GM18499 (cell line): Measurements from ENCODE around the gene MAP7D2.
A peak's percentile ranks its signal among the peaks of the same experiment; 100 is the strongest.

Experiments used
- ATAC-seq: cut with Tn5 transposase; IDR thresholded peaks from one replicate; pipeline ENCODE4 v1.9.1; 2021; ENCODE audit warnings: moderate number of reproducible peaks; ENCODE audit not compliant: insufficient read depth, unreplicated experiment

The MAP7D2 gene

DNA sequence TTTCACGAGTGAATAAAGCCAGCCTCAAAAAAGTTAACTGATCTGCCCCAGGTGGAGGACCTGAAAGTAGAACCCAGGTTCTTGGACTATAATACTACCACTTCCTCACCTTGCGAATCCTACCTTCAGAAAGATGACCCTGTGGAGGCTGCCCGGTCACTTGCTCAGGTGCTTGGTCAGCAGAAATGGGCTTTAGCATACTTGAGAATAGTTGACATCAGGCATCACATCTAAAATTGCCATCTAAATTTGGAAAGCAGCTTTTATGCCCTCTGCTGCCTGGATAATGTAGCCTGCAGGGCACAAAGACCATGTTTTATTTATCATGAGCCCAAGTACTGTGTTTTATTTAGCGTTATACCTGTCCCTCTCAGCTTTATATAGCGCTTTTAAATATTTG lies 128.9 kb downstream of the MAP7D2 start:
- no peak for ATAC-seq

DNA sequence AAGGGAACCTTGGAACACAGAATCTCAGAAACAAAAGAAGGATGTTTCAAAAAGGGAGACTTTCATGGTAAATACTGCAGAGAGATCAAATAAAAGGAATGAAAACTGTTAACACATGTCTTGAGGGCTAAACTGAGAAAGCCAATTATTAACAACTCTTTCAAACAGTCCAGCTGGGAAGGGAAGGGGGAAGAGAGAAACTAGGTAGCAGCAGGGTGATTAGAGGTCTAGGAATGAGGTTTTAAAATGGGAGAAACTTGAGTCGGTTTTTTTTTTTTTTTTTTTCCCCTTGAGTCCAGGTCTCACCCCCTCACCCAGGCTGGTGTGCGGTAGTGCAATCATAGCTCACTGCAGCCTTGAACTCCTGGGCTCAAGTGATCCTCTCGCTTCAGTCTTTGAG lies 130.2 kb downstream of the MAP7D2 start:
- no peak for ATAC-seq

DNA sequence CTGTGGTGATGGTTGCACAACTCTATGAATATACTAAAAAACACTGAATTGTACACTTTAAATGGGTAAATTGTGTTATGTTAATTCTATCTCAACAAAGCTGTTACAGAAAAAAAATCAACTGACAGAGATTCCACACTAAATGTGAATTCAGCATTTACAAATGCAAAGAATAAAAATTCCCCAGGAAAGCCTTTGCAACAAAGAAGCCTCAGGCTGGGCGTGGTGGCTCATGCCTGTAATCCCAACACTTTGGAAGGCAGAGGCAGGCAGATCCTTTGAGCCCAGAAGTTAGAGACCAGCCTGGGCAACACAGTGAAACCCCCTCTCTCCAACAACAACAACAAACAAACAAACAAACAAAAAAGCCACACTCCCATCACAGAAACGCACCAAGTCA lies 134.8 kb downstream of the MAP7D2 start:
- ATAC-seq: no peak

DNA sequence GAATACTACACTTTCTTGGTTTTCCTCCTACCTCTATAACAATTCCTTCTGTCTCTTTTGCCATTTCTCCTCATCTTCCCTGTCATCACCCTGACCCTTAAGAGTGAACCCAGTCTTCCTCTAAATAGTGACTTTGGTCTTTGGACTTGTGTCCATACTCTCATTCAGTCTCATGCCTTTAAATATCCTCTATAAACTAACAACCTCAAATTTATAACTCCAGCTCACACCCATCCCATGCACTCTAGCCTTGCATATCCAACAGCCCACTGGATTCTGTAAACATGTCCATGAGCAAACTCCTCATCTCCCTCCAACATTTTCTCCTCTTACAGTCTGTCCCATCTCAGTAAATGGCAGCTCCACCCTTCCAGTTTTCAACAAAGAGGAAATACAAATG lies 140.9 kb downstream of the MAP7D2 start:
- no peak for ATAC-seq

DNA sequence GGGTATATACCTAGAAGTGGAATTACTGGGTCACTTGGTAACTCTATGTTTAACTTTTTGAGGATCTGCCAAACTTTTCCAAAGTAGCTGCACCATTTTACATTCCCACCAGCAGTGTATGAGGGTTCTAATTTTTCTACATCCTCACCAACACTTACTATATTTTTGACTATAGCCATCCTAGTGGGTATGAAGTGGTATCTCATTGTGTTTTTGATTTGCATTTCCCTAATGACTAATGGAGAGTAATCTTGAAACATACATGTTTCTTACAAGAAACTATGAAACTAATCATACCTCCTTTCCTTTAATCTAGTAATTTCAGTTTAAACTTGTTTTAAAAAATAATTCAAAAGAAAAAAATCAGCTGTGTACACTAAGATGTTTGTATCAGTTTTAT lies 143.7 kb downstream of the MAP7D2 start:
- ATAC-seq: no peak

DNA sequence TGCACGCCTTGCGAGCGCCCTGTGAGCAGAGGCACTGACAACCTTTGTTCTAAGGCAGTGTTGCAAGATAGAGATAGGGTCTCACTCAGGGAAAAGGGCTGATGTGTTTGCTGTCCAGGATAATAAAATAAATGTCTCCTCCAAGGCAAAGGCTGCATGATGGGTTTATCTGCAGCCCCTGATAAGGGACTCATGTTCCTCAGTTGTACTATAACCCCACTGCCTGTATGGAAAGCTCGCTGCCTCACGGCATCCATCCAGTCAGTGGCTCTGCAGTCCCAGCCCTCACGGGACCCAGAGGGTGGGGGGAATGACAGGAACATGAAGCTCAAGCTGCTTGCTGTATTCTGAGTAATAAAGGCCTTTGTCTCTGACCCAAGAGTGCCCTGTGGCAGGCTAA lies 148.4 kb downstream of the MAP7D2 start:
- ATAC-seq: no peak

DNA sequence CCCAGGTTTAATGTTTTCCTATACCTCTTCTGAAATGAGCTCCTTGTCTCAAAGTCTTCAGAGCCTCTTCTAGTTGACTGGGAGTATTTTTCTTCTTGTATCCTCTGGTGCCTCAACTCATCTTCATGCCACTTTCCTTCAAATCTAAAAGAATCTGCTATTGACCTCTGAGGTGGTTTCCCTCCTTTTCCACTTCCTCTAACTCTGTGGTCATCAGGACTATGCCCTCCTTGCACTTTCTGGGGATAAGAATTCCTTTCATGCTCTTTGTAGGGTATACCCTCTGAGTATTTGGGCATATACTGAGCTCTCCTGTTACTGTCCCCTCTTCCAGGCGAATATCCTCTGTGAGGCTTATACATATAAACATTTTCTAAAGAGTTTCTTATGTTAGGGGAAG lies 150.7 kb downstream of the MAP7D2 start:
- no peak for ATAC-seq

DNA sequence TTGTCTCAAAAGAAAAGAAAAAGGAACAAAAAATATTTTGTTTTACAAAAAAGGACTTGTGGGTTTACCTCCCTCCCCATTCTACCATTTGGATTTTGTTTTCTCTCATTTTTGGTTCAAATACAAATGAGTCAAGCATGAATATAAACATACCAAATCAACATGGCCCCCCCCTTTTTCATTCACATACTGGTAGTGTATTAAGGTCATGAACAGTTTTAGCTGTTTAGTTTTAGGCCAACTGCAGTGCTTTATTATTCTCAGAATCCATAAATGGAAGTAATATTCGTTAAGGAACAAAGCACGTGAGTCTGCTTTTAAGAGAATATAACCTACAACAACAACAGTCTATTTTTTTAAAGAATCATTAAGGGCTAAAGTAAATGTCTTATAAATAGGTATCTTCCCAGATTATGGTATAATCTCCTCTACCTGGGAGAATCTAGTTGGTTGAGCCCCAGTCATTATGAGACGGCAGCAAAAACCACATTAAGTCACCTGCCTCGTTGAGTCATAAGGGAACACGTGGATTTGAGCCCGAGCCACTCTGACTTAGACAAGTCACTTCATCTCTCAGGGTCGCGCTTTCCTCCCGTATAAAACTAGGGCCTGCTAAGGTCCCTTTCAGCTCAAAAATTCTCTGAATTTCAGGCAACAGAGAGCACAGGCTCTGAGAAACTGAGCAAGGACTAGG lies 152.5 kb downstream of the MAP7D2 start:
- ATAC-seq: peak; percentile 69

DNA sequence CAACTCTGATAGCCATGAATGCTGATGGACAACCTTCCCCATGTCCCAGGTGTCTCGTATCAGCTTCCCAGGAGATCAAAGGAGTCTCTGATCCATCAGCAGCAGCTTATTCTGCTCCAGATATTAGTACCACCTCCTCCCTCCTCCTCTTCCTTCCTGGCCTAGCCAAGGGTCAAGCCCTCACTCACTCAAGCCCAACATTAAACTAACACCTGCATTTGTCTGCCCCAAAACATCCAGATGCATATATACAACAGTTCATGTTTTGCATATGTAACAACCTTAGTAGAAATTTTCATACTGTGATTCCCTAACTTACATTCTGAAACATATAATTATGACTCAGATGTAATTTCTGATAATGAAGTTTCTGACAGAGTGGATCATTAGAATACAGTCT lies 155.8 kb downstream of the MAP7D2 start:
- ATAC-seq: no peak

DNA sequence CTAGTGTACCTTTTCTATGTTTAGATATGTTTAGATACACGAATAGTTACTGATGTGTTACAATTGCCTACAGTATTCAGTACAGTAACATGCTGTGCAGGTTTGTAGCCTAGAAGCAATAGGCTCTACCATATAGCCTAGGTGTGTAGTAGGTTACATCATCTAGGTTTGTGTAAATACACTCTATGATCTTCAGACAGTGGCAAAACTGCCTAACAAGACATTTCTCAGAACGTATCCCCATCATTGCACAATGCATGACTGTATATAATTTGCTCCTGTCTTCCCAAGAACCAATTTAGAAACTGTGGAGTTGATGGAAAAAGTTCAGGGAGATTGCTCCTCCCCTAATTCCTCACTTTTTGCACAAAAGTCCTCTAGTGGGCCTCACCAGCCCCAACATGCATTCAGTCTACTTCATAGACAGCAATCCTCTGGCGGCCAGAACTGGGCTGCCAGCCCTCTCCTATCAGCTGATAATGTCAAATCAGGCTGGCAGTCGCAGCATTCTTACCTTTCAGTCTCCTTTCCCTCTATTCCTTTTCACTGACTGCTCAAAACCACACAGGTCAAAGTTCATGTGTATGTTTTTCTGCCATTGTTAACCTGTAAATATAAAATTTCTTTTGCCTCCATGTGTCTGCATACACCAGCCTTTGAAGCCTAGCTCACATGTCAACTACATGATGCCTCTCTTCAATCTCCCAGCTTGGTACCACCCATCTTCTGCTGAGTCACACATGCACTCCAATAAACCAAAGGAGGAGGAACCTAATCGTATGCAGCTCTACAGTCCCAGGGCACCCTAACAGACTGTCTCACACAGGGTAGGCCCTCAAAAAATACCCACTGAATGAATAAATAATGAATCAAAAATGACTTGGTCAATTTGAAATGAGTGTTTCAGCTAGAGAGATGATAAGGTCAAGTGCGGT lies 157.9 kb downstream of the MAP7D2 start:
- no peak for ATAC-seq

DNA sequence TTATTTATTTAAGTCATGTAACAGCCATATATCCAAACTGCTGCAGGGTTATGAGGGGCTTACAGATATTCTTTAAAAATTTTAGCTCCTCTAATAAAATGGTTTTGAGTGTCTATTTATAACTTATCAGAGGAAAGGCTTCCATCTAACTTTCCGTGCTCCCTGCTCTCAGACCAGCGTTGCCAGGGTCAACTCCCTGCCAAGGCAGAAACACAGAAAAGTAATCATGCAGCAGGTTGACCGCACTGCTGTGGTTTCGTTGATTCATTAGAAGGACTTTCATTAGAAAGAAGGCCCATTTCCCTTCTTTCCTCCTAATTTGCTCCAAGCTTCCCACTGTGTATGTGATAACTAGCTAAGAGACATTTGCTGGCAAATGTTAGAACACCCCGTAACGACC lies 159.8 kb downstream of the MAP7D2 start:
- ATAC-seq: no peak
